ENCODE results near the gene HSD11B1L. TPM values are rescaled to one million over a fixed set of nuclear protein-coding genes. Genes with fewer than 3 reads are reported as not detected.

Gene HSD11B1L
- total RNA-seq, 3 donors from 2014 or later: 10.4 to 13.1 (median 11.1) TPM

- intact Hi-C loops (cut with DNase I; ENCODE audit: low total_unique reads): no loop called here
- H3K36me3 ChIP-seq: peaks cover 19% of the 10 kb centered on the region
Measured at GRCh38 chr19:5711025-5711424, 30.2 kb downstream of the HSD11B1L start.

GRCh38 chr19:5711713-5712161 is 30.9 kb downstream of the HSD11B1L start:
- no peaks in the 10 kb centered on the region for H3K4me1 ChIP-seq
- H3K9me3 ChIP-seq: no peaks in the 10 kb centered on the region
- no peaks in the 10 kb centered on the region for H3K27me3 ChIP-seq
- DNase-seq (ENCODE audit: low spot score in 2 of 2): no peak
- no peak overlapping the region for H3K27ac ChIP-seq
- H3K4me3 ChIP-seq: no peak overlapping the region
- H3K36me3 ChIP-seq: peaks cover 17% of the 10 kb centered on the region
- TF ChIP-seq CTCF (IDR thresholded peaks at IDR 0.05) (no peak), POLR2AphosphoS5 (IDR thresholded peaks at IDR 0.05) (no peak), POLR2A (IDR thresholded peaks at IDR 0.05) (no peak)
- intact Hi-C loops (cut with DNase I; ENCODE audit: low total_unique reads): no loop called here

More at GRCh38 chr19:5711025-5711424, 30.2 kb downstream of the HSD11B1L start:
- Histone ChIP-seq H3K27ac (no peak overlapping the region), H3K4me1 (no peaks in the 10 kb centered on the region), H3K9me3 (no peaks in the 10 kb centered on the region), H3K27me3 (no peaks in the 10 kb centered on the region), H3K4me3 (no peak overlapping the region)
- TF ChIP-seq POLR2A (IDR thresholded peaks at IDR 0.05): no peak
- no peak for TF ChIP-seq POLR2AphosphoS5 (IDR thresholded peaks at IDR 0.05)
- no peak for TF ChIP-seq CTCF (IDR thresholded peaks at IDR 0.05)
- DNase-seq (ENCODE audit: low spot score in 2 of 2): no peak

GRCh38 chr19:5713228-5713627 is 32.4 kb downstream of the HSD11B1L start:
- peaks cover 8% of the 10 kb centered on the region for H3K36me3 ChIP-seq
- intact Hi-C loops (cut with DNase I; ENCODE audit: low total_unique reads): no loop called here

GRCh38 chr19:5714816-5715215 is 34.0 kb downstream of the HSD11B1L start:
- peaks cover 5% of the 10 kb centered on the region for H3K36me3 ChIP-seq
- DNase-seq (ENCODE audit: low spot score in 2 of 2): no peak
- no peak overlapping the region for H3K4me3 ChIP-seq
- no peak overlapping the region for H3K27ac ChIP-seq
- intact Hi-C loops (cut with DNase I; ENCODE audit: low total_unique reads): no loop called here
- TF ChIP-seq POLR2AphosphoS5 (IDR thresholded peaks at IDR 0.05): no peak
- TF ChIP-seq CTCF (IDR thresholded peaks at IDR 0.05): no peak
- TF ChIP-seq POLR2A (IDR thresholded peaks at IDR 0.05): no peak
- H3K4me1 ChIP-seq: peaks cover 0 to 14% of the 10 kb centered on the region in 2 donors
- H3K27me3 ChIP-seq: no peaks in the 10 kb centered on the region
- no peaks in the 10 kb centered on the region for H3K9me3 ChIP-seq

More at GRCh38 chr19:5713228-5713627, 32.4 kb downstream of the HSD11B1L start:
- Histone ChIP-seq H3K27me3 (no peaks in the 10 kb centered on the region), H3K27ac (no peak overlapping the region), H3K9me3 (no peaks in the 10 kb centered on the region), H3K4me1 (peaks cover 0 to 3% of the 10 kb centered on the region in 2 donors), H3K4me3 (no peak overlapping the region)
- no peak for DNase-seq (ENCODE audit: low spot score in 2 of 2)
- no peak for TF ChIP-seq POLR2AphosphoS5 (IDR thresholded peaks at IDR 0.05)
- TF ChIP-seq CTCF (IDR thresholded peaks at IDR 0.05): no peak
- TF ChIP-seq POLR2A (IDR thresholded peaks at IDR 0.05): no peak

GRCh38 chr19:5717215-5717935 is 36.5 kb downstream of the HSD11B1L start:
- no peak for TF ChIP-seq POLR2A (IDR thresholded peaks at IDR 0.05)
- TF ChIP-seq CTCF (IDR thresholded peaks at IDR 0.05): no peak
- no peak for TF ChIP-seq POLR2AphosphoS5 (IDR thresholded peaks at IDR 0.05)
- Histone ChIP-seq H3K27ac (no peak overlapping the region), H3K36me3 (peaks cover 1% of the 10 kb centered on the region), H3K4me1 (peaks cover 0 to 14% of the 10 kb centered on the region in 2 donors), H3K4me3 (no peak overlapping the region), H3K9me3 (no peaks in the 10 kb centered on the region), H3K27me3 (no peaks in the 10 kb centered on the region)
- intact Hi-C loops (cut with DNase I; ENCODE audit: low total_unique reads): no loop called here
- DNase-seq (ENCODE audit: low spot score in 2 of 2): no peak

Data from breast epithelium (tissue), 4 donors.